ENCODE measurements around the gene IP6K3.

The IP6K3 gene

DNA sequence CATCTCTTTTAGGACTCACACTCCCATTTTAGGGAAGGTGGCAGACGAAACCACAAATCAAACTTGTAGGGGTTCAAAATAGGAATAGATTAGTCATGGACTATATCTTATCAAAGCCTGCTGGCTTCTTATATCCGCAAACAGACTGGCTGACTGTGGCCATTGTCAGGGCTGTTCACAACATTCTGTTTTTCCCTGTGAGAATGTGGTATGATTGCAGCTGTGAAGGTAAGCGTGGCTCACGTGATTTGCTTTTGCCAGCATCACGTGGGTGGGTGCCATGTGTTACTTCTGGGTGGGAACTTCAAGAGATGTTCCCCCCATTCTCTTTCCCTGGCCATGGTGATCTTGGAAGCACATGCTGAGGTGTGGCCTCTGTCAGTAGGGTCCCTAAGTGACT, 5.9 kb downstream of the IP6K3 start:
- no peak for DNase-seq (ENCODE audit: low read depth)

DNA sequence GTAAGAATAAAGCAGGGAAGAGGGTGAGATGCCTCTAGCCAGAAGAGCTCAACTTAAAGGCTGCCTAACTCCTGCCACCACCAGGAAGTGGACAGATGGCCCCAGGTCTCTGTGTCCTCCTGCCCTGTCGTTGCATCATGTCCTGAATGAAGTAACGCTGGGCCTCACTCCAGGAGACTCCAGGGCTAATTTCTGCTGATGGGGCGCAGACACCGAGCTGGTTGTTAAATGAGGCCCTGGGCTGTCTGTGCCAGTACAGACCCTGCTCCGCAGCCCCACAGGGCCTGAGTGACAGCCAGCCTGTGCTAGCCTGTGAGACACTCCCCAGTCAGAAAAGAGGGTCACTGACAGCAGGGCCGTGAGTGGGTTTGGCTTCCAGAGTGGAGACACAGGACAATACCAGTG, 6.5 kb downstream of the IP6K3 start:
- DNase-seq (ENCODE audit: low read depth), result no peak

GRCh38 chr6:33739571-33739970, 7.1 kb downstream of the IP6K3 start:
- DNase-seq (ENCODE audit: low read depth), result no peak

GRCh38 chr6:33738879-33739278, 7.8 kb downstream of the IP6K3 start:
- no peak for DNase-seq (ENCODE audit: low read depth)

DNA sequence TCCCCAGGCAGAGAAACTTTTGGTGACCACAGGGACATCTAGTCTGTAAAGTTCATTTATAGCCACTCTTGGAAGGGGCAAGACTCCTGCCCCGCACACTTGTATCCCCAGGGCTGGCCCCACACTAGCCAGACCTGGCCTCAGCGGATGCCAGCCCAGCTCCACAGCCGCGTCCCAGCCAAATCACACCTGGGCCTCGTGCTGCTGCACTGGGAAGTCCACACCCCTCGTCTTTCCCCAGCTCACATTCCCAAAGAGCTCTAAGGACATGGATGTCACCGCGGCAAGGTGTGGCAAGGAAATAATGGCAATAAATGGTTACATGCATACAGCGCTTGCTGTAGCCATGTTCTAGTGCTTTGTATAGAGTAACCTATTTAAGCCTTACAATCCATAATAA, 8.6 kb downstream of the IP6K3 start:
- no peak for DNase-seq (ENCODE audit: low read depth)

DNA sequence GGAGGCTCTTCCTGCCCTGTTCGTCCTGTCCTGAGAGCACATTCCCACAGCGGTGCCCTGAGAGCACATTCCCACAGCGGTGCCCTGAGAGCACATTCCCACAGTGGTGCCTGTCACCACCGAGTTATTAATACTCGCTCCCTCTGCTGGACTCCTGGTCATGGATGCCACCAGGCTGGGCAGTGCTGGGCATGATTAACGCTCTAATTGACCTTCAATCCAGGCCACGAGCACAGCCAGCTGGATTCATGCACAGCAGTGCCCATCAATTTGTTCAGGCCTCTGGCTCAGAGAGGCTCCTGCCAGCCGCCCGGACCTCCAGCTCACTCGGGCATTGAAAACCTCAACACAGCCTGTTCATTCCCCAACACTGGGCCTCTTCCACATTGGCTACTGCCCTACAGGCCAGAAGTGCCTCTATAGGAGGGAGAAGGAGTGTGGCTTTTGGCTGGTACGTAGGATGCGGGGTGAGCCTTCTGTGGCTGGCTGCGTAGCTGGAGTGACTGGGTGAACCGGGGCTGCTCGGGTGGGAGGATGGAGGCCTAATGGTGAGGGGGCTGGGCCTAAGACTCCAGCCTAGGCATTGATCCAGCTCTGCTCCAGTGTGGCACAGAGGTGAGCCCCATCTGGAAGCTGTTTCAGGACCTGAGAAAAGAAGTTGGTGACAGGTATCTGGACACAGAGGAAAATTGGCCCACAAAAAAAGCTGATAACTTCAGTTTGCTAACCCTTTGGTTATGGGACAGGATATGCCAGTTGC, 9.3 kb downstream of the IP6K3 start:
- DNase-seq (ENCODE audit: low read depth), result no peak

GRCh38 chr6:33735216-33735615, 11.5 kb downstream of the IP6K3 start:
- DNase-seq (ENCODE audit: low read depth), result no peak

DNA sequence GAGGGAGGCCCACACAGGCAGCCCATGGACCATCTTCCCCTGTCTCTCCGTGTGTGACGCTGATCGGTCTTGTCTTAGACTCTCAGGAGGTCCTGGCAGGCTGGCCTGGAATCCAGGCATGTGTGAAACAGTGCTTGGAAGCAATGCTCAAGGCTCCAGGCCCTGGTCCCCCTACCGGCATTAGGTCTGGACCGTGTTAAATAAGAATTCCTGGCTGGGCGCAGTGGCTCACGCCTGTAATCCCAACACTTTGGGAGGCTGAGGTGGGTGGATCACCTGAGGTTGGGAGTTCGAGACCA, 13.0 kb downstream of the IP6K3 start:
- DNase-seq (ENCODE audit: low read depth), result no peak

DNA sequence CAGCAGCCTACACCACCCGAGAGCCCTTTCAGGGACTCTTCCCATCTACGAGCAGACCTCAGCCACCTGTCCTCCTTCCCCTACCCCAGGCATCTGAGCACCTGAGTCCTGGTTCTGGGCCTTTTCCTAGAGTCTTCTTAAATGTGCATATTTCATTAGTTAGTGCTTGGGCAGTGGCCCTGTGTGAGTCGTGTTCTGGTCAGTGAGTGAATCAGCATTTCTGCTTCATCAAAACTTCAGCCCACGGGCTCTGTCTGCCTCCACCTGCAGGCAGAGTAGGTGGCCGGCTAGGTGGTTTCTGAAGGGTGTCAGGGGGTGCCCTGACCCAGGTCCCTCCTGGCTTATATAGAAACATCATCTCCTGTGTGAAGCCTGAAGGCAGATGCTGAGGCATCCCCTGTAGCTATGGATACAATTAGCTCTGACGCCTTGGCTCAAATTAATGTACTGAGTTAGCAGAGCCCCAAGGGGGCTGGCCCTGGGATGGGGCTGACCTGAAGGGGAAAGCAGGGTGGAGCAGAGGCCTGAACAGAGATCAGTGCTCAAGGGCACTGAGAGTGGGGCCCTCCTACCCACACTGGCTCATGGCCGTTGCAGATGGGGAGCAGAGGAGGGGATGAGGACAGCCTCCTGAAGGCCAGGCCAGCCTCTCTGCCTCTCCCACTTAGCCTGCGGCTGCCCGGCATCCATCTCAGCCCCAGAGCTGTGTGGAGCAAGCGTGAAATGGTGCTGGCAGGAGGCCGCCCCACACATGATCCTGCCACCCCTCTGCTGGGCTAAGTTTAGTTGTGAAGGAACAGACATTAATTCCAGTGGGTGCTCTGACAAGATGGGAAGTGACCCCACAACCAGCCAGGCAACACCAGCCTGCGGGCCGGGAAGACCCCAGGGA, 13.6 kb downstream of the IP6K3 start:
- DNase-seq (ENCODE audit: low read depth), result no peak

DNA sequence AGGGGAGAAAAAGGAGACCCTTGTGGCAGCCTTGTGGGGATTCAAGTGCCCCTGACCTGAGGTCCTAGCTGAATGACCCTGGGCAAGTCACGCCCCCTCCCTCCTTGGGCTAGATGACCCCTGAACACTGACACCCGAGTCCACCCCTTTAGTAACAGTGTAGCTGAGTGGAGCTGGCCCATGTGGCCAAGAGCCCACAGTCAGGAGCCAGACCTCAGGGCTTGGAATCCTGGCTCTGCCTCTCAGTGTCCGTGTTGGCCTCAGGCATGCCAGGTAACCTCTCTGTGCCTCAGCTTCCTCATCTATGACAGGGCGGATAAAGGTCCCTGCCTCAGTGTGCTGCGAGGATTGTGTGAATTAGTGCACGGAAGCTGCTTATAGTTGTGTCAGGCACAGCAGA, 14.3 kb downstream of the IP6K3 start:
- DNase-seq (ENCODE audit: low read depth), result no peak

DNA sequence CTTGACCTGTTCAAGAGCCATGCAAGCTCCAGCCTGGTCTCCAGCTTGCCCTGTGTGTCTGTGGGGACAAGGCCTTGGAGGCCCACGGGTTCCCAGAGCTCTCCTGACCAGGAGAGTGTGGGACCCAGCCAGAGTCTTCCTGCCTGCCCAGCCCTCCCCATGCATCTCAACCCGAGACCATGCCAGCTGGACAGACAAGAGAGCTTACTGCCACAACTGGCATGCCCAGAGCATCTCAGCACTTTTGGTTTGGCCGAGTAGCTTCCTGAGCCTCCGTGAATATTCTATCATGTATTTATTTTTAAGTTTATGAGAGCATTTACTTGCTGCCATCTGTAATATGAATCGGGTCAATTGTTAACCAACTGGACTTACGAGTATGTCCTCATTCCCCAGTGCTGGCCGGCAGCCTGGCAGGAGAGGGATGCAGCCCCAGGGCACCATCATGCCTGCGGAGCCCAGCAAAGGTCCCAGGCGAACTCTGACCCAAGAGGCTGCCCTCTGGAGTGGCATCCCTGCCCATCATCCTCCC, 14.9 kb downstream of the IP6K3 start:
- DNase-seq (ENCODE audit: low read depth), result no peak

- DNase-seq (ENCODE audit: low read depth), result no peak
Measured at GRCh38 chr6:33731035-33731434, 15.7 kb downstream of the IP6K3 start.

- no peak for DNase-seq (ENCODE audit: low read depth)
Measured at GRCh38 chr6:33730611-33731010, 16.1 kb downstream of the IP6K3 start.

DNA sequence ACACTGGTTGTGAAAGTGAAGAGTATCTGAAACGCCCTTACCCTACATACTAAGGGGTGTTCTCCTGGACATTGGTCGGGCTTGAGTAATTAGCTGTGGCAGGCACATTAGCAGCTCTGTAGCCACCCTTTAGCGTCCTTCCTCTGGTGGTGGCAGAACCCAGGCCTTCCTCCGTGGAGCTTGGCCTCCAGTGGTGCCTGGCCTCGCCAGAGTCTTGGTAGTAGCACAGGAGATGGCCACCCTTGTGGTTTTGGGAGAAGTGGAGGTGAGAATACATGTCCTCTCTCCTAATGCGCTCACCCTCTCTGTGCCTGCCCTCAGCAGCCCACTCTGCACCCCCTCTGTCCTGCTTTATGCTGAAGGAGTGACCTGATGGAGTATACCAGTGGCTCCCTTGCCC, 17.6 kb downstream of the IP6K3 start:
- DNase-seq (ENCODE audit: low read depth), result no peak

DNA sequence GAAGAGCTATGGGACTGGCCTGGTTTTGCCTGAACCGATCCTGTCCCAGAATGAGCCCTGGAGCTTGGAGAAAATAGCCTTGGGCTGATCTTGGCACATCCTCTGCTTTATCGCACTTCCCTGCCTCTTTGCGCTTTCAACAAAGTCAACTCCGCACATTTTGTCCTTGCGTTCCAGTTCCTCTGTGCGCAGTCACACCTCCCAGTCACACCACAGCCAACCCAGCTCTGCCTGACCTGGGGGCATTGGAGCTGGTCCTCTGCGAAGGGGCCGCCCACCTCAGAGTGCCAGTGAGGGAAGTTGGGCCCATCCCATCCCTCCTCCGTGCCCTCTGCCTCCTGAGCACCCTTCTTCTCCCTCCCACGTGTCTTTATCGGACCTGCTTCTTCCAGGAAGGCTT, 18.3 kb downstream of the IP6K3 start:
- no peak for DNase-seq (ENCODE audit: low read depth)

DNA sequence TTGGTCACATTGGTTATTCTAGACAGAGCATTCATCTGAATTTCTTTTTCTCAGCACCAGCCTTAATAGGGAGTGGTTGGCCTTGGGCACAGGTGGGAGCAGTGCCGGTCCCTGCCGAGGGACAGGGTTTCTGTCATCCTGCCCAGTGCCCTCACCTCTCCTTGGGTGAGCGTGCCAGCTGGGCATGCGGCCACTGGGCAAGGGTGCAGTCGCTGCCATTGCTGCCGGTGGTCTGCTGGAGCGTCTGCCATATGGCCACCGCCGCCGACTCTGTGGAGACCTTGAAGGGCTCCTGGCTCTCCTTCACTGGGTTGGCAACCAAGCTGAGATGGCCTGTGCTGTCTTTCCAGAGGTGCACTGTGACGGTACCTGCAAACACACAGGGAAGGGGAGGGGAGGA, 18.8 kb downstream of the IP6K3 start:
- no peak for DNase-seq (ENCODE audit: low read depth)

DNA sequence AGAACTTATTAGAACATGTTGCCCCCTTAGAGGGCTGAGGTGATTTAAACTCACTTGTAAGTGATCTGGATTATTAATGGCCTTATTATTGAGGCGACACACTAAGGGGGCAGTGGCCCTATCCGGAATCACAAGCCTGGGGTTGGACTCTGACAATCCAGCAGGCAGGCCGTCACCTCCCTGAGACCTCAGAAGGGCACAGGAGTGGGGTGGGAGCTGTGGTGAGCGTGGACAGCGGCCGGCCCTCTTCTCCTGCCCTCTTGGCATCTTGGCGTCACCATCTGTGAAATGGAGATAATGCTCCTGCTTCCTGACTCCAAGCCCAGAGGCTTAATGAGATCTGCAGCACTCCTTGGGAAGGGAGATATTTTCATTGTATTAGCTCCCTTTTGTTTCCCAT, 19.6 kb downstream of the IP6K3 start:
- no peak for DNase-seq (ENCODE audit: low read depth)

- DNase-seq (ENCODE audit: low read depth), result no peak
Measured at GRCh38 chr6:33726696-33727095, 20.0 kb downstream of the IP6K3 start.

- DNase-seq (ENCODE audit: low read depth), result no peak
Measured at GRCh38 chr6:33725891-33726673, 20.6 kb downstream of the IP6K3 start.

DNA sequence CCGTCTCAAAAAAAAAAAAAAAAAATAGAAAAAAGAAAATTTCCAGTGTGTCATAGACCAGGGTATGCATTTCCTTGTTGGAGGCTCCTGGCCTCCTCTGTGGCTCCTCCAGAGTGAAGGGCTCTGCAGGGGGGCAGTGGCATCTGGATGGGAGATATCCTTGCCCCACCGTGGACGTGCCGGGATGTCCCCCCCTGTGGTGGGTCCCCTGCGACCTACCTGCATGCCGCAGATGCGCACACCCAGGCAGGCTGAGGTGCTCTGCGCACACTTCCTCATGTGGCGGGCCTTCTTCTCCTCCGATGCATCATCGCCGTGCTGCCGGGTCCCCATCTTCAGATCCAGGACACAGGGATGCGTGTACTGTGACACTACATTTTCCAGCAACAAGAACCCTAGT, 21.5 kb downstream of the IP6K3 start:
- DNase-seq (ENCODE audit: low read depth), result no peak

GRCh38 chr6:33724102-33725023, 22.3 kb downstream of the IP6K3 start:
- no peak for DNase-seq (ENCODE audit: low read depth)

Data from activated gamma-delta T cell treated with anti-CD3 and anti-CD28 coated beads, Interleukin-2, amount 50 U/mL, for 16 hours (primary cell).